ENCODE data around the gene TMEM18.

- no peak for TF ChIP-seq CTCF (IDR thresholded peaks at IDR 0.05)
- no peak for TF ChIP-seq POLR2A (IDR thresholded peaks at IDR 0.05)
- TF ChIP-seq EP300 (IDR thresholded peaks at IDR 0.05; ENCODE audit: low read depth), result no peak
Measured at GRCh38 chr2:689877-690510, 12.8 kb upstream of the TMEM18 start.

All from transverse colon (tissue), 3 donors.